Stimulated activated CD8-positive, alpha-beta memory T cell treated with anti-CD3 and anti-CD28 coated beads, Interleukin-4, amount 100 ng/mL, for 48 hours (primary cell): ENCODE data around the gene ACTN2.

Source experiments
- DNase-seq: peaks from one replicate; pipeline ENCODE4 v3.0.0-alpha.2; 2020

The ACTN2 gene

GRCh38 chr1:236744533-236744932, 58.2 kb downstream of the ACTN2 start:
- no peak for DNase-seq

GRCh38 chr1:236746785-236747184, 60.5 kb downstream of the ACTN2 start:
- no peak for DNase-seq

DNA sequence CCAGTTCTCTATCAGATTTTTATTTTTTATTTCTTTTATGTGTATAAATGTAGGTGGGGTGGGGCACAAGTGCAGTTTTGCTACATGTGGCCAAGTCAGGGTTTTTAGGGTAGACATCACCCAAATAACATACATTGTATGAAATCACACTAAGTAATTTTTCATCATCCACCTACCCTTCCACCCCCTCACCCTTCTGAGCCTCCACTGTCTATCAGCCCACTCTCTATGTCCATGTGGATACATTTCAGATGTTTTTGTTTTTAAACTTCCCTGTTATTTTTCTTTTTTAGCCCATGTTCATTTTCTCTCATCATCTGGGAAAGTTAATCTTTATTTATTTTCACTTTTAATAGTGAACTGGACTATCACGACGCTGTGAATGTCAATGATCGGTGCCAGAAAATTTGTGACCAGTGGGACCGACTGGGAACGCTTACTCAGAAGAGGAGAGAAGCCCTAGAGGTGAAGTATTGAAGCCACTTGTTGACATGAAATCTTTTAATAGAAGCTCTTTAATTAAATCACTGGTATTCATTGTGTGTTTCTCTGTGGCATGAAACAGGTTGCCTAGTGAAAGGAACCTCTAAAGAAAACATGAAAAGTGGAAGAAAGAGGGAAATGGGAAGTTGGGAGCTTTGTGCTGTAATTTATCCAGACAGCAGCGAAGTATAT, 61.1 kb downstream of the ACTN2 start:
- no peak for DNase-seq

GRCh38 chr1:236748268-236748870, 62.1 kb downstream of the ACTN2 start:
- DNase-seq = no peak

DNA sequence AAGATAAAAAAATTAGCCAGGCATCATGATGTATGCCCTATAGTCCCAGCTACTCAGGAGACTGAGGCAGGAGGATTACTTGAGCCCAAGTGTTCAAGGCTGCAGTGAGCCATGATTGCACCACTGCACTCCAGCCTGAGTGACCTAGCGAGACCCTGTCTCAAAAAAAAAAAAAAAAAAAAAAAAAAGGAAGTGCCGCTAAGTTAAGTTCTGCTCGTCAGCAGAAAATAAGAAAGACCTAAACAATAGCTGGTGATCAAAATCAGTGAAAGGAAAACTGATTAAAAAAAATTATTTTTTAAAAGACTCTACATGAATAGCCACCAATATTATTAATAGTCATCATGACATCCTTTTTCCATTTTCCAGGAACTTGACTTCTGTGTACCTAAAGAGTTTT, 64.6 kb downstream of the ACTN2 start:
- DNase-seq = no peak

DNA sequence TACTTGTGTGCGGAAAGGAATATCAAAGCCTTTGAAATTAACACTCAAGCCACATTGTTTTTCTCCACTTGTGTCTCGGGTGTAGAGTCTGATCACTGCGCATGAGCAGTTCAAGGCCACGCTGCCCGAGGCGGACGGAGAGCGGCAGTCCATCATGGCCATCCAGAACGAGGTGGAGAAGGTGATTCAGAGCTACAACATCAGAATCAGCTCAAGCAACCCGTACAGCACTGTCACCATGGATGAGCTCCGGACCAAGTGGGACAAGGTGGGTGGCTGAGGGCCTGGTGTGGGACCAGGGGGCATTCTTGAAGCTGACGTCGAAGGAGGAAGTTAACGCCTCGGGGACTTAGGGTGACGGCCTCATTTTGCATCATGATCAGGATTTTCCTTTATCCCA, 65.1 kb downstream of the ACTN2 start:
- DNase-seq = no peak

DNA sequence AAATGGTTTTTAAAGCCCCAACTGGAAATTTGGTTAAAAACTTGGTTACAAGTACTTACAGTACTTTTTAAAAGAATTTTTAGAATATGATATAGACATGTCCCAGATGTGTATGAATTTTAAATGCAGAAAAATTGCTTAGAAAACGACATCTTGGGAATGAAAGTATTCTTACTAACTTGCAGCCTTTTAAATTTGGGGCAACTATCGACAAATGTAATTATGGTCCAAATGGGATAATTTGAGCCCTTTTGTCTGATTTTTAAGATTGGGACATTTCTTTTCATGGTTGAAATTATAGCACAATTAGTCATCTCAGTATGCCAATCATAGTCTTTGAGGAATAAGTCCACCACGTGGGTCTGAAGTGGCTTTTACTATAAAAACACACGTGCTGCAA, 65.6 kb downstream of the ACTN2 start:
- no peak for DNase-seq

DNA sequence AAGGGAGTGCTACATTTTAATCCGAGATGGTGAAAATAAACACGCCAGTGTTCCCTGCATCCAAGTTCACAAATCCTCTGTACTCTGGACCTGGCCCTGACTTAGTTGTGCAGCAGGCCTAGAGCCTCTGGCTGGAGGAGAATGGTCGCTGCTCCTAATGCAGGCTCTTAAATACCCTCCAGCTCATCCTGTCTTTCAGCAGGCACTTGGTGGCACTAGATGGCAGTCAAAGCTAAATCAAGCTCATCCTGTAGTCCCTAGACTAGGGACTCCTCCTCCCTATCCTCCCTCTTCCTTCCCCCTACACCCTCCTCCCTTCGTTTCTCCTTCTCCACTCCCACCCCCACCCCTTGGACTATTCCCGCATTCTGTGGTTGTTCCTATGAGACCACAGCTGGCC, 67.2 kb downstream of the ACTN2 start:
- DNase-seq = no peak

DNA sequence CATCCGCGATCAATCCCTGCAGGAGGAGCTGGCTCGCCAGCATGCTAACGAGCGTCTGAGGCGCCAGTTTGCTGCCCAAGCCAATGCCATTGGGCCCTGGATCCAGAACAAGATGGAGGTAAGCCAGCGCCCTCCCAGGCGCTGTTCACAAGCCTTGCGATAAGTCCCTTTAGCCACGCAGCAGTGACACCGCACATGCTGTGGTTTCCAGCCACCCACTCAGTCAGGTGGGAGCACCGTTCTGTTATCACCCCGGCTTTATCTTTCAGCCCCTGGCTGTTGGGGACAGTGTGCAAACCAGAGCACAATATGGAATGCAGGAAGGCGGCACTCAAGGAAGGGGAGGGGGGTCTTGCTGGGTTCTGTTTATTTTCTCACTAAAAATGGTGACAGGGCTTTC, 67.7 kb downstream of the ACTN2 start:
- DNase-seq = no peak

- DNase-seq = no peak
Observed at GRCh38 chr1:236754525-236755210, 68.4 kb downstream of the ACTN2 start.

DNA sequence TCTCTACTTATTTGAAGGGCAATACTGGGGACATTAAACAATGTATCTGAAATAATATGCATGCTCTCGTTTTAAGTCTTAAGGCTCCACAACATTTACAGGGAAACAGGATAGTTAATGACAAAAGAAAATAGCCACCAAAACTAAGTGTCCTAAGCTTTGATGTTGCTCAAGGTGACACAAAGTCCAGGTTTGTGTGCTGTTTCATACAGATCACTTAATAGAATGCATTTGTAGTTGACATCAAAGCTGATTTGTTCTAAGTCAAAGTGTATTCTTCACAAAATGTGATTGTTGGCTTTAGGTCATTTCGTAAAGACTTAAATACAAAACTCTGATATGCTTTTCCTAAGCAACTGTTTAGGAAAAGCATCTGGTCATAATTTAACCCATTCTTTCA, 71.3 kb downstream of the ACTN2 start:
- DNase-seq = no peak

GRCh38 chr1:236759252-236759859, 73.1 kb downstream of the ACTN2 start:
- DNase-seq = no peak

GRCh38 chr1:236760480-236760879, 74.2 kb downstream of the ACTN2 start:
- no peak for DNase-seq

DNA sequence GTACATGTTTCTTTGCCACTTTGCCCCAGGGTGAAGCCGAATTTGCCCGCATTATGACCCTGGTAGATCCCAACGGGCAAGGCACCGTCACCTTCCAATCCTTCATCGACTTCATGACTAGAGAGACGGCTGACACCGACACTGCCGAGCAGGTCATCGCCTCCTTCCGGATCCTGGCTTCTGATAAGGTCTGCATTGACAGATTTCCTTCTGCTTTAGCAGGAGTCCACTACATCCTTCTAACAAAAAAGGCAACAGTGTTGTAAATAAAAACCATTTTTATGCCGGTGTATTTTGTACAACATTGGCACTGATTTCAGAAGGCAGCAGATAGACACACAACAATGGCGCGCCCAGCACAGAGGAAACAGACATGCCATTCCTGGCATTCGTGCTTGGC, 74.7 kb downstream of the ACTN2 start:
- DNase-seq = no peak

DNA sequence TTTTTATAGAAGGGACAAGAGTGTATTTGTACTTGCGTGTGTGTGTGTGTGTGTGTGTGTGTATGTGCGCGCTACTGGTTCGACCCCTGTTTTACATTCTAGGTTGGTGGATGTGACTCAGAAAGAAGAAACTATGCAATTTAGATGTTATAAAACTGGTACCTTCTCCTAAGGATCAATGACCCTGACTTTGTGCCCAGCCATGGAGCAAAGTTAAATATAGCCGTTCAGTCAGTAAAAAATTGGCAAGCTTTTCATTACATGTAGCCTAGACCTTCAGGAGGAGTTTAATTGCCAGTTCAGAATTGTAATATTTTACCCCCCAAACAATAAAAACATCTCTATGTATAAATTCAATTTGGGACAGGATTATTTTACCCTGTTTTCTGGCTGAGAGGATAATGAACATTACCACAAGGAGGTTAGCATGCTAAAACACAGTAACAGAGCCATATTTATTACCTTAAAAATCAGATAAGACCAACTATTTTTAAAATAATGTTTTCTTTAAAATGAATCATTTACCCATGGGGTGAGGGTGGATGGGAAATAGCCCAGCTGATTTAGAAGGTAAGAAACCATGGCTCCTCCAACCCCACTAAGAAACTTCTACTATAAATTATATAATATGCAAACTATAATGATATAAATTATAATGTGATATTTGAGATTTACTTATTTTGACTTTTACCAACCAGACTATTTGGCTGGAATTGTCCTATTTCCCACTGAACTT, 75.3 kb downstream of the ACTN2 start:
- DNase-seq = no peak

DNA sequence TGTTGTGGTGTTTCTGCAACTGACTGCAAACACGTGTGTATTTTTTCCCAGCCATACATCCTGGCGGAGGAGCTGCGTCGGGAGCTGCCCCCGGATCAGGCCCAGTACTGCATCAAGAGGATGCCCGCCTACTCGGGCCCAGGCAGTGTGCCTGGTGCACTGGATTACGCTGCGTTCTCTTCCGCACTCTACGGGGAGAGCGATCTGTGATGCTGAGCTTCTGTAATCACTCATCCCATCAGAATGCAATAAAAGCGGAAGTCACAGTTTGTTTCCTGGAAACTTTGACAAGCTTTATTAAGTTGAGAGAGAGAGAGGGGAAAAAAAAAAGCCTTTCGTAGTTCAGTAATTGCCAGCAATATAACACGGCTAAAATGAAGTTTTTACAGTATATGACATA, 76.1 kb downstream of the ACTN2 start:
- DNase-seq = no peak

- DNase-seq = no peak
Observed at GRCh38 chr1:236765831-236766230, 79.5 kb downstream of the ACTN2 start.

GRCh38 chr1:236766506-236766905, 80.2 kb downstream of the ACTN2 start:
- no peak for DNase-seq

DNA sequence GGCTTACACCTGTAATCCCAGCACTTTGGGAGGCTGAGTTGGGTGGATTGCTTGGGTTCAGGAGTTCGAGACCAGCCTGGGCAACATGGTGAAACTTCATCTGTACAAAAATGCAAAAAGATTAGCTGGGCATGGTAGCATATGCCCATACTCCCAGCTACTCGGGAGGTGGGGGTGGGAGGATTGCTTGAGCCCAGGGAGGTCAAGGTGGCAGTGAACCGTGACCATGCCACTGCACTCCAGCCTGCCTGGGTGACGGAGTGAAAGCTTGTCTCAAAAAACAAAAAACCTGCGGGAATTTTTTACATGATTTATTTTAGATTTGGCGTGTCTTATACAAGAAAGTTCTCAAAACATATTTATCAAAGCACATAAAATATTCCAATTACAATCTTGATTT, 81.0 kb downstream of the ACTN2 start:
- DNase-seq = no peak

DNA sequence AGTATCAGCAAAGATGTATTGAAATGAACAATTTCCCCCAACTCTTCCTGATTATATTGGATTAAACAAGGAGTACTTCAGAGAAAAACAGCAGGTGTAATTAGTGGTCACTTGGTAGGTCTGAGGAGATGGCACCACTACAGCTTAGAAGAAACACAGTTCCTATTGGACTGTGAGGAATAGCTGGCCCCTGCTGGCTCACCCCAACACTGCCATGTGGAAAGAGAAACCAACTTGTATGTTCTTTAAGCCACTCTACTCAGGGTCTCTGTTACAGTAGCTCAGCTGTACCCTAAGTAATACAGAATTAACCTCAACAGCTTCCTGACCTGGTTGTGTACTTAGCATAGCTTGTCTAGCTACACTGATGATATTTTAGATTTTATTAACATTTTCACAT, 82.3 kb downstream of the ACTN2 start:
- DNase-seq = no peak

GRCh38 chr1:236773919-236774318, 87.6 kb downstream of the ACTN2 start:
- no peak for DNase-seq

DNA sequence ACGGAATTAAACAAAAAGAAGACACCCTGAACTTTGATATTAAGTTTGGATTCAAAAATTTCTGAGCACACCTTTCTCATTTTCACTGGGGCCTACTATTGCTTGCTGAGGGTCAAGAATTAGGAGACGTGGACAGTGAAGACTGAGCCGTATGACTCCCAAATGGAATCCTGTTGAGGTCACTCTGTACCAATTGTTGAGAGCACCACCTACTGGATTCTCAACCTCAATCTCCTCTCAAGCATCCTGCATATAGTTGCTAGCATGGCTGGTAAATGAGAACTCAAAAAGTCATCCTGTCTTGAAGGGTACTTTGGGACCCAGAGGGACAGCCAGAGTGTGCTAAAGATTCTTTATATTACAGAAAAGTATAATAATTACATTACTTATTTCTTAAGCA, 88.6 kb downstream of the ACTN2 start:
- DNase-seq = no peak

GRCh38 chr1:236779312-236779711, 93.0 kb downstream of the ACTN2 start:
- DNase-seq = no peak
